ENCODE results near the gene STMN1.
A peak's percentile ranks its signal among the peaks of the same experiment; 100 is the strongest.

STMN1 gene

GRCh38 chr1:25870614-25871013 is 35.6 kb downstream of the STMN1 start:
- no peak for TF ChIP-seq JUND (IDR thresholded peaks at IDR 0.05; ENCODE audit: low read depth)
- DNase-seq (ENCODE audit: low read depth in 1 of 2, low spot score in 1 of 2): no peak
- in situ Hi-C loops (cut with HindIII; ENCODE audit: low pct_unique_long_range_greater_than_20kb, low sequenced_read_pairs): no loop called here

DNA sequence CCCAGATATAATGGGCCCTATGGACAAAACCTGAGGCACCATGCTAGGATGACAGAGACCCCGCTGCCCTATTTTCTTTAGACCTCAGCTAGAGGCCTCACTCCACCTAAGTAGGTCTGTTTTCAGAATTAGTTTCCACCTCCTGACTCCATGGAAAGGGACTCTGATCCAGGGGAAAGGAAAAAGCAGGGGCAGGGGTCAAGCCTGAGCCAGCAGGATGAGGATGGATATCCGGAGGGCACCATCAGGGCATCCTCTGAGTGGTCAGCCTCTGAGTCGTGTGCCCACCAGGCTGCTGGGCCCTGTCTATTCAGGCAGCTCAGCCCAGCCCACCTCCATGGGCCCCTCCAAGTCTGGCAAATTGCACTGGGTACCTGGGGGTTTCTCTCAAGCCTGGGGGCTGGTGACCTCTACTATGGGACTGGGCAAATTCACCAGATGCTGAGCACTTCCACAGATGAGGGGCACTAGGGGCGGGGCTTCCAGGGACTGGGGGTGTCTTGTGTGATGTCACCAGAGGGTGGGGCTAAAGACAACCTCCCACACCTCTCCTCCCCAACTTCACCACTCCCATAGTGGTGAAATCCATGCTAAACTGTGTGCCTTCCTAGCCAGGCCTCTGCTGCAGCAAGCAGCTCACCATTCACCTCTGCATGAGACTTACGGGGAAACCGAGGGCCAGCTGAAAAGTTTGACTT is 36.2 kb downstream of the STMN1 start:
- no peak for DNase-seq (ENCODE audit: low read depth in 1 of 2, low spot score in 1 of 2)
- TF ChIP-seq JUND (IDR thresholded peaks at IDR 0.05; ENCODE audit: low read depth): no peak
- in situ Hi-C loops (cut with HindIII; ENCODE audit: low pct_unique_long_range_greater_than_20kb, low sequenced_read_pairs): no loop called here

GRCh38 chr1:25867210-25867991 is 38.8 kb downstream of the STMN1 start:
- DNase-seq (ENCODE audit: low read depth in 1 of 2, low spot score in 1 of 2): no peak
- in situ Hi-C loops (cut with HindIII; ENCODE audit: low pct_unique_long_range_greater_than_20kb, low sequenced_read_pairs): no loop called here
- no peak for TF ChIP-seq JUND (IDR thresholded peaks at IDR 0.05; ENCODE audit: low read depth)

GRCh38 chr1:25866288-25866687 is 39.9 kb downstream of the STMN1 start:
- TF ChIP-seq JUND (IDR thresholded peaks at IDR 0.05; ENCODE audit: low read depth): no peak
- in situ Hi-C loops (cut with HindIII; ENCODE audit: low pct_unique_long_range_greater_than_20kb, low sequenced_read_pairs): no loop called here
- DNase-seq (ENCODE audit: low read depth in 1 of 2, low spot score in 1 of 2): no peak

DNA sequence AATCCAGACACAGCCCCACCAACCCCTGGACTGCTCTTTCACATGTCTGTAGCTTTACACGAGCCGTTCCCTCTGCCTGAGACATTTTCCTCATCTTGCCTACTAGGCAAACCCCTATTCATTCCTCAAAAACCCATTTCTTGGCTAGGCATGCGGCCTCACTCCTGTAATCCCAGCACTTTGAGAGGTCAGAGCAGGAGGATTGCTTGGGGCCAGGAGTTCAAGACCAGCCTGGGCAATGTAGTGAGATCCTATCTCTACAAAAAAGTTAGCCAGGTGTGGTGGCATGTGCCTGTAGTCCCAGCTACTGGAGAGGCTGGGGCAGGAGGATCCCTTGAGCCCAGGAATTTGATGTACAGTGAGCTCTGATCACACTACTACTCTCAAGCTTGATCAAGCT is 41.8 kb downstream of the STMN1 start:
- TF ChIP-seq JUND (IDR thresholded peaks at IDR 0.05; ENCODE audit: low read depth): no peak
- in situ Hi-C loops (cut with HindIII; ENCODE audit: low pct_unique_long_range_greater_than_20kb, low sequenced_read_pairs): no loop called here
- no peak for DNase-seq (ENCODE audit: low read depth in 1 of 2, low spot score in 1 of 2)

DNA sequence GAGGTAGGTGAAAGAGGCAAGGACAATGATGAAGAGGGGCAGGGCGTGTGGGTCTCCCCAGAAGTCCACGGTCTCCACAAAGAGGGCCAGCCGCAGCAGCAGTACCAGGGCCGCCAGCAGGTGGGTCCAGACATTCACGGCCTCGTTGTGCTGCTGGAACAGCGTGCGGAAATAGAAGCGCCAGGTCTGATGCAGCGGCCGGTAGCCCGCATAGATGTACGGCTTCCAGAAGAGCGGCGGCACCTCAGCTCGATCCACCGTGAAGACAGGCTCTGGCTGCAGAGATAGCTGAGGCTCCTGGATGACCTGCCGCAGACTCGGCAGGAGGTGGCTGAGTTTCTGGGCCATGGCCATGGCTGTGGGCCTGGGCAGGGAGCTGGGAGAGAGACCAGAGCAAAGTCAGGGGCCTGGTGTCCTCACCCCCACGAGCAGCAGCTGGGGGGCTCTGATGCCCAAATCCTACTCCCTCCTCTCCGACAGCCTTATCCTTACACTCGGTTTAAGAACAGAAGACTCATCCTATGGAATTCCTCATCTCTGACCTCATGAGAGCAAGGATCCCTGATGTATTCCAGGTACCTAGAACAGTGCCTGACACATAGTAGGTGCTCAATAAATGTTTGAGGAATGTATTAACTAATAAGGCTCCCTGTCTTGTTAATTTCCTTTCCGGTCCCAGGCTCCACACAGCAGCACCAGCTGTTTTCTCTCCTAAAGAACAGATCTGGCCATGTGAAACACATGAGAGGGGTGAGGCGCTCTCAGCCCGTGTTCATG is 42.5 kb downstream of the STMN1 start:
- in situ Hi-C loops (cut with HindIII; ENCODE audit: low pct_unique_long_range_greater_than_20kb, low sequenced_read_pairs): no loop called here

GRCh38 chr1:25862785-25863485 is 43.3 kb downstream of the STMN1 start:
- in situ Hi-C loops (cut with HindIII; ENCODE audit: low pct_unique_long_range_greater_than_20kb, low sequenced_read_pairs): no loop called here
- no peak for TF ChIP-seq JUND (IDR thresholded peaks at IDR 0.05; ENCODE audit: low read depth)
- DNase-seq (ENCODE audit: low read depth in 1 of 2, low spot score in 1 of 2): no peak

More for the DNA sequence above, 42.5 kb downstream of the STMN1 start:
- no peak for TF ChIP-seq JUND (IDR thresholded peaks at IDR 0.05; ENCODE audit: low read depth)
- DNase-seq (ENCODE audit: low read depth in 1 of 2, low spot score in 1 of 2): no peak

DNA sequence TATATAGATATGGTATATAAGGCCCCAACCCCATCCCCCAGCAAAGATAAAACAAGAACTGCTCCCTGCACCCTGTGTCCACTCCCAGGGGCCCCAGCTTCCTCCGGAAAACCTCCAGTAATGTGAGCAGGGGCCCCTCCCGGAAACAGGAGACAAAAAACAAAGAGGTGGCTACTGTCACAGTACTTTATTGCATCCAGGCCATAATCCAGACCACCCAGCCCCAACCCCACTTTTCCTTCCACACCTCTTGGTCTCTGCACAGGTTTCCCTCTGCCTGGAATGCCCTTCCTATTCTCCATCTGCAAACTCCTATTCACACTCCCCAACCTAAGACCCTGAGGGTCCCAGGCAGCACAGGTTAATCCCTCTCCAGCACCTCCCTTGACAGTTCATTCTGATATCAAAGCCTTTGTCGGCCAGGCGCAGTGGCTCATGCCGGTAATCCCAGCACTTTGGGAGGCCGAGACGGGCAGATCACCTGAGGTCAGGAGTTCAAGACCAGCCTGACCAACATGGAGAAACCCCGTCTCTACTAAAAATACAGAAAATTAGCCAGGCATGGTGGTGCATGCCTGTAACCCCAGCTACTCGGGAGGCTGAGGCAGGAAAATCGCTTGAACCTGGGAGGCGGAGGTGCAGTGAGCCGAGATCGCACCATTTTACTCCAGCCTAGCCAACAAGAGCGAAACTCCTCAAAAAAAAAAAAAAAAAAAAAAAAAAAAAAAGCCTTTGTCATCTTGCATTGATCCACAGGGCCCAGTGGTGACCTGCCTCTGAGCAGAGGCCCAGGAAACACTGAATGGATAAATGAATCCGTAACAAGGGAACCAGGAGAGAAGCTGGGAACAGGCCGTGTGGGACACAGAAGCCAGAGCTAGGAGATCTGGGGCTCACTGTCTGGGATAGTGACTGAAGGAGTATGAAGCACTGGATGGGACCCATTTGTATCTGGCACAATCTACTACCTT is 44.6 kb downstream of the STMN1 start:
- TF ChIP-seq JUND (IDR thresholded peaks at IDR 0.05; ENCODE audit: low read depth): no peak
- in situ Hi-C loops (cut with HindIII; ENCODE audit: low pct_unique_long_range_greater_than_20kb, low sequenced_read_pairs): no loop called here
- DNase-seq (ENCODE audit: low read depth in 1 of 2, low spot score in 1 of 2): no peak

- DNase-seq (ENCODE audit: low read depth in 1 of 2, low spot score in 1 of 2): peak; percentile 46 to 87
- no peak for TF ChIP-seq JUND (IDR thresholded peaks at IDR 0.05; ENCODE audit: low read depth)
- in situ Hi-C loops (cut with HindIII; ENCODE audit: low pct_unique_long_range_greater_than_20kb, low sequenced_read_pairs): no loop called here
Measured at GRCh38 chr1:25858906-25859789, 47.1 kb downstream of the STMN1 start, which contains the start of gene AUNIP. Gene AUNIP, minus strand, starts transcription at chr1:25859457. Its CDS starts 100 bp downstream, at chr1:25859357.

DNA sequence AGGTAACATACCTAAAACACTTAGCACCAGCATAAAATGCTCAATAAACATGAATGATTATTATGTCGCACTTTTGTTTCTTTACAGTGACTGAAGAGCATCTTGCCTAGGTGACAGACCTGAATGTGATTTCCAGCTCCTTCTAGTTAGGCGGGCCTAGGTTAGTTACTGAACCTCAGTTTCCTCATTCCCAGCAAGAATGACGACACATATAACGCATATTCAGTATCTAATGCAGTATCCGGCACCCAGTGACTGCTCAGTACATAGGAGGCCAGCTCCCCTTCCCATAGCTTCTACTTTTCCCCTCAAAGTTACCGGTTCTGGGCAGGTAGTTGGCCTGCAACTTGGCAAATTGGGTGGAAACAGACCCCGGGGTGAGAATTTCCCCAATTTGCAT is 47.7 kb downstream of the STMN1 start:
- TF ChIP-seq JUND (IDR thresholded peaks at IDR 0.05; ENCODE audit: low read depth): no peak
- in situ Hi-C loops (cut with HindIII; ENCODE audit: low pct_unique_long_range_greater_than_20kb, low sequenced_read_pairs): no loop called here
- DNase-seq (ENCODE audit: low read depth in 1 of 2, low spot score in 1 of 2): no peak
